ENCODE measurements around the gene DOC2B.

- TF ChIP-seq CTCF (IDR thresholded peaks at IDR 0.05; ENCODE audit: low read length) (no peak), EZH2 (IDR thresholded peaks at IDR 0.05; ENCODE audit: borderline replicate concordance, low read length) (no peak)
Measured at GRCh38 chr17:197352-197751, 15.9 kb upstream of the DOC2B start.

Data from OCI-LY1 (cell line).